GM23338 (cell line): ENCODE results near the gene KCNT2. TPM values are rescaled to one million over a fixed set of nuclear protein-coding genes. Genes with fewer than 3 reads are reported as not detected.

Experiments
- ATAC-seq: fragments of 200-7000 bp; cut with Tn5 transposase; 3 replicates; pipeline ENCODE4 v1.9.1; 2020
- DNase-seq: peaks from one replicate; pipeline ENCODE4 v3.0.0-alpha.2; 2015; ENCODE audit warnings: low spot score
- H2AFZ ChIP-seq: fragments of 200-600 bp; sonication (generic); 2 replicates; pipeline ENCODE4 v1.8.0; 2016; ENCODE audit warnings: antibody characterized with exemption, mild to moderate bottlenecking, moderate library complexity
- H3F3A ChIP-seq: fragments of 200-600 bp; sonication (generic); replicated peaks from 2 replicates; pipeline ENCODE4 v1.8.0; 2017; ENCODE audit warnings: antibody characterized with exemption, mixed run types, low read depth
- H3K27ac ChIP-seq: fragments of 200-600 bp; sonication (generic); 2 replicates; pipeline ENCODE4 v1.6.1; 2016; ENCODE audit warnings: low read depth
- H3K27me3 ChIP-seq: fragments of 200-600 bp; sonication (generic); 2 replicates; pipeline ENCODE4 v1.8.0; 2016; ENCODE audit warnings: mild to moderate bottlenecking, mixed run types, moderate library complexity; ENCODE audit not compliant: insufficient read depth
- H3K36me3 ChIP-seq: fragments of 200-600 bp; sonication (generic); 2 replicates; pipeline ENCODE4 v1.8.0; 2016; ENCODE audit warnings: mild to moderate bottlenecking; ENCODE audit not compliant: insufficient read depth
- H3K4me1 ChIP-seq: fragments of 200-600 bp; sonication (generic); 2 replicates; pipeline ENCODE4 v1.8.0; 2016; ENCODE audit warnings: mild to moderate bottlenecking, moderate library complexity; ENCODE audit not compliant: insufficient read depth
- H3K4me2 ChIP-seq: fragments of 200-600 bp; sonication (generic); 2 replicates; pipeline ENCODE4 v1.7.1; 2017; ENCODE audit warnings: mixed run types
- H3K4me3 ChIP-seq: fragments of 200-600 bp; sonication (generic); 2 replicates; pipeline ENCODE4 v1.6.1; 2016; ENCODE audit warnings: mixed run types
- H3K79me2 ChIP-seq: fragments of 200-600 bp; sonication (generic); replicated peaks from 2 replicates; pipeline ENCODE4 v1.8.0; 2017; ENCODE audit warnings: mild to moderate bottlenecking; ENCODE audit not compliant: insufficient read depth
- H3K9me2 ChIP-seq: fragments of 200-600 bp; sonication (generic); 2 replicates; pipeline ENCODE4 v1.8.0; 2017; ENCODE audit not compliant: insufficient read depth
- H4K20me1 ChIP-seq: fragments of 200-600 bp; sonication (generic); replicated peaks from 2 replicates; pipeline ENCODE4 v1.8.0; 2017; ENCODE audit warnings: mild to moderate bottlenecking; ENCODE audit not compliant: insufficient read depth
- H3K27ac Mint-ChIP-seq: 2 replicates; pipeline ENCODE4 v1.8.0; 2020; ENCODE audit warnings: inconsistent platforms, mild to moderate bottlenecking, moderate library complexity, mixed read lengths
- H3K27me3 Mint-ChIP-seq: 3 replicates; pipeline ENCODE4 v1.8.0; 2022; ENCODE audit warnings: low read depth, mild to moderate bottlenecking, moderate library complexity, mixed read lengths, inconsistent platforms; ENCODE audit not compliant: insufficient read depth, poor library complexity
- H3K36me3 Mint-ChIP-seq: 3 replicates; pipeline ENCODE4 v1.8.0; 2021; ENCODE audit warnings: low read depth, mild to moderate bottlenecking, inconsistent platforms, moderate library complexity, mixed read lengths
- H3K4me1 Mint-ChIP-seq: 3 replicates; pipeline ENCODE4 v1.8.0; 2020; ENCODE audit warnings: mild to moderate bottlenecking, inconsistent platforms, mixed read lengths
- H3K4me3 Mint-ChIP-seq: 3 replicates; pipeline ENCODE4 v1.8.0; 2021; ENCODE audit warnings: moderate library complexity, mild to moderate bottlenecking, inconsistent platforms, mixed read lengths
- H3K9me3 Mint-ChIP-seq: 3 replicates; pipeline ENCODE4 v1.8.0; 2020; ENCODE audit warnings: moderate library complexity, mild to moderate bottlenecking, inconsistent platforms, mixed read lengths
- CREB1 ChIP-seq: fragments of 250-450 bp; sonication (Bioruptor Pico); IDR thresholded peaks from 2 replicates; pipeline ENCODE4 v1.5.0; 2020; ENCODE audit warnings: low read depth, mild to moderate bottlenecking, moderate library complexity
- CTCF ChIP-seq, 2 experiments: fragments of 200-600 bp in 1 of 2; sonication (generic) in 1 of 2; conservative IDR thresholded peaks; 2 replicates each; pipeline versions ENCODE4 v1.5.1 to v1.6.1; 2016 to 2017; ENCODE audit warnings: antibody characterized with exemption in 2 of 2, low read depth in 2 of 2, mild to moderate bottlenecking in 2 of 2, moderate library complexity in 1 of 2
- EZH2 ChIP-seq: fragments of 200-600 bp; sonication (generic); IDR thresholded peaks from one replicate; pipeline ENCODE4 v1.8.0; 2017; ENCODE audit warnings: antibody characterized with exemption, mild to moderate bottlenecking, low read depth; ENCODE audit not compliant: unreplicated experiment
- EZH2phosphoT487 ChIP-seq: fragments of 200-600 bp; sonication (generic); IDR thresholded peaks from one replicate; pipeline ENCODE4 v1.8.1; 2018; ENCODE audit warnings: antibody characterized with exemption; ENCODE audit not compliant: unreplicated experiment
- JUNB ChIP-seq: IDR thresholded peaks from one replicate; pipeline ENCODE4 v1.6.1; 2016; ENCODE audit warnings: antibody characterized with exemption; ENCODE audit not compliant: unreplicated experiment
- POLR2AphosphoS5 ChIP-seq: IDR thresholded peaks from 2 replicates; pipeline ENCODE4 v1.6.1; 2016; ENCODE audit warnings: antibody characterized with exemption, low read depth
- REST ChIP-seq: IDR thresholded peaks from one replicate; pipeline ENCODE4 v1.6.1; 2018; ENCODE audit warnings: antibody characterized with exemption; ENCODE audit not compliant: unreplicated experiment
- STAT1 ChIP-seq: IDR thresholded peaks from one replicate; pipeline ENCODE4 v1.6.1; 2016; ENCODE audit warnings: antibody characterized with exemption; ENCODE audit not compliant: unreplicated experiment
- ZNF114 ChIP-seq: fragments of 250-450 bp; sonication (Bioruptor Pico); IDR thresholded peaks from 2 replicates; pipeline ENCODE4 v1.5.0; 2020; ENCODE audit warnings: mild to moderate bottlenecking, moderate library complexity
- ZNF331 ChIP-seq: fragments of 250-450 bp; sonication (Bioruptor Pico); IDR thresholded peaks from 2 replicates; pipeline ENCODE4 v1.5.0; 2020; ENCODE audit warnings: low read depth, mild to moderate bottlenecking, moderate library complexity
- ZNF462 ChIP-seq: fragments of 250-450 bp; sonication (Bioruptor Pico); IDR thresholded peaks from 2 replicates; pipeline ENCODE4 v1.5.0; 2020; ENCODE audit warnings: mild to moderate bottlenecking, moderate library complexity
- polyA plus RNA-seq: library from polyadenylated mRNA; unstranded; fragments of >200 nt; fragmentation: Nextera tagmentation; extraction: Ambion mirVana; gene quantifications from 2 replicates; pipeline ENCODE4 v1.2.1, GENCODE V29; 2016
- total RNA-seq: library from RNA; depleted of rRNA; stranded (reverse); fragments of >200 nt; shearing (Covaris generic); gene quantifications from 2 replicates; pipeline ENCODE4 v1.2.3, GENCODE V29; 2014

Gene KCNT2
- total and polyA plus RNA-seq, 2 experiments from 2014 or later, result 5.4 to 13.4 TPM

GRCh38 chr1:196302981-196303380, 305.3 kb downstream of the KCNT2 start (continued):
- TF ChIP-seq ZNF331 (CRISPR knock-in tag) (no peak), JUNB (no peak)

- no peaks in the 10 kb centered on the region for H3K9me3 Mint-ChIP-seq
- H3K27ac Mint-ChIP-seq, result no peak overlapping the region
- H3F3A ChIP-seq, result no peaks in the 10 kb centered on the region
- peaks cover 2% of the 10 kb centered on the region for H3K27me3 Mint-ChIP-seq
- no peaks in the 10 kb centered on the region for H3K36me3 ChIP-seq
- no peak for ATAC-seq
- H3K27me3 ChIP-seq, result no peaks in the 10 kb centered on the region
- peaks cover 44% of the 10 kb centered on the region for H3K4me1 Mint-ChIP-seq
- peaks cover 31% of the 10 kb centered on the region for H3K4me1 ChIP-seq
- H3K27ac ChIP-seq, result peak overlapping the region; percentile 17; the same call in 1 of the 2 replicates
- H4K20me1 ChIP-seq, result no peaks in the 10 kb centered on the region
- no peak overlapping the region for H3K4me3 Mint-ChIP-seq
- H3K36me3 Mint-ChIP-seq, result peaks cover 3% of the 10 kb centered on the region; the same call in 2 of the 3 replicates
- no peak overlapping the region for H3K4me3 ChIP-seq
- no peak overlapping the region for H3K4me2 ChIP-seq
- no peak for DNase-seq
- no peak for TF ChIP-seq EZH2
- no peak for TF ChIP-seq CREB1 (CRISPR knock-in tag)
- TF ChIP-seq REST, result no peak
- TF ChIP-seq ZNF114 (CRISPR knock-in tag), result no peak
- no peak for TF ChIP-seq STAT1
- TF ChIP-seq JUNB, result no peak
- no peak for TF ChIP-seq ZNF462 (CRISPR knock-in tag)
- TF ChIP-seq EZH2phosphoT487, result no peak
- TF ChIP-seq POLR2AphosphoS5, result no peak
- no peak for TF ChIP-seq CTCF (conservative IDR thresholded peaks at IDR 0.05; ENCODE audit: low read depth in 2 of 2)
- no peak for TF ChIP-seq ZNF331 (CRISPR knock-in tag)
- H3K79me2 ChIP-seq, result no peaks in the 10 kb centered on the region
- no peak overlapping the region for H2AFZ ChIP-seq
- no peaks in the 10 kb centered on the region for H3K9me2 ChIP-seq
These were observed 305.8 kb downstream of the KCNT2 start for GRCh38 chr1:196302420-196302819.
